LNCaP clone FGC (cell line): ENCODE measurements around the gene RASA3.
A peak's percentile ranks its signal among the peaks of the same experiment; 100 is the strongest.

Source experiments
- DNase-seq: peaks from one replicate; pipeline ENCODE4 v3.0.0-alpha.2; 2011; ENCODE audit warnings: low read depth
- H3K4me3 ChIP-seq: 2 replicates; pipeline ENCODE4 v1.5.1; 2011; ENCODE audit warnings: mild to moderate bottlenecking, low read depth, low read length, control low read depth
- TF ChIP-seq, protein P1 (sequence below): IDR thresholded peaks from 2 replicates; pipeline ENCODE4 v1.5.1; 2012; ENCODE audit warnings: mild to moderate bottlenecking; ENCODE audit not compliant: control insufficient read depth, insufficient read depth; ENCODE audit errors: extremely low read depth

The RASA3 gene

DNA sequence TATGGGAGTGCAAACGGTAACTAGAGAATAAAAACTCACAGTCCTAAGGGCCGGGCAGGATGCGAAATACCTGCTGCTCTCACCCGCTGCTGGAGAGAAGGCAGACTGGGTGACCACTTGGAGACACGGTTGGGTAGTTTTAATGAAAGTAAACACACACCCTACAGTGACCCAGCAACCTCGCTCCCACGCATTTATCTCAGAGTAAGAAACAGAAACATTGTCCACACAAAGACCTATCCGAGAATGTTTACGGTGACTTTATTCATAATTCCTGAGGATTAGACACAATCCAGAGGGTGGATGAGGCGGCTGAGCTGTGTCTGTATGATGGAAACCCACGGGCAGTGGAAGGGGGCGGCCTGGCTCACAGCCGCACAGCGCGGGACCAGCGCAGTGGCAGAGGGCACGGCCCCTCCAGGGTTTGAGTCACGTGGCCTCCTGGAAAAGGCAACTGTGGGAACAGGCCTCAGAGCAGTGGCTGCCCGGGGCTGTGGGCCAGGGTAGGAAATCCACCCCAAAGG, 85.0 kb downstream of the RASA3 start:
- DNase-seq = no peak
- no peak overlapping the region for H3K4me3 ChIP-seq
- TF ChIP-seq, protein P1, sequence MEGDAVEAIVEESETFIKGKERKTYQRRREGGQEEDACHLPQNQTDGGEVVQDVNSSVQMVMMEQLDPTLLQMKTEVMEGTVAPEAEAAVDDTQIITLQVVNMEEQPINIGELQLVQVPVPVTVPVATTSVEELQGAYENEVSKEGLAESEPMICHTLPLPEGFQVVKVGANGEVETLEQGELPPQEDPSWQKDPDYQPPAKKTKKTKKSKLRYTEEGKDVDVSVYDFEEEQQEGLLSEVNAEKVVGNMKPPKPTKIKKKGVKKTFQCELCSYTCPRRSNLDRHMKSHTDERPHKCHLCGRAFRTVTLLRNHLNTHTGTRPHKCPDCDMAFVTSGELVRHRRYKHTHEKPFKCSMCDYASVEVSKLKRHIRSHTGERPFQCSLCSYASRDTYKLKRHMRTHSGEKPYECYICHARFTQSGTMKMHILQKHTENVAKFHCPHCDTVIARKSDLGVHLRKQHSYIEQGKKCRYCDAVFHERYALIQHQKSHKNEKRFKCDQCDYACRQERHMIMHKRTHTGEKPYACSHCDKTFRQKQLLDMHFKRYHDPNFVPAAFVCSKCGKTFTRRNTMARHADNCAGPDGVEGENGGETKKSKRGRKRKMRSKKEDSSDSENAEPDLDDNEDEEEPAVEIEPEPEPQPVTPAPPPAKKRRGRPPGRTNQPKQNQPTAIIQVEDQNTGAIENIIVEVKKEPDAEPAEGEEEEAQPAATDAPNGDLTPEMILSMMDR = no peak

DNA sequence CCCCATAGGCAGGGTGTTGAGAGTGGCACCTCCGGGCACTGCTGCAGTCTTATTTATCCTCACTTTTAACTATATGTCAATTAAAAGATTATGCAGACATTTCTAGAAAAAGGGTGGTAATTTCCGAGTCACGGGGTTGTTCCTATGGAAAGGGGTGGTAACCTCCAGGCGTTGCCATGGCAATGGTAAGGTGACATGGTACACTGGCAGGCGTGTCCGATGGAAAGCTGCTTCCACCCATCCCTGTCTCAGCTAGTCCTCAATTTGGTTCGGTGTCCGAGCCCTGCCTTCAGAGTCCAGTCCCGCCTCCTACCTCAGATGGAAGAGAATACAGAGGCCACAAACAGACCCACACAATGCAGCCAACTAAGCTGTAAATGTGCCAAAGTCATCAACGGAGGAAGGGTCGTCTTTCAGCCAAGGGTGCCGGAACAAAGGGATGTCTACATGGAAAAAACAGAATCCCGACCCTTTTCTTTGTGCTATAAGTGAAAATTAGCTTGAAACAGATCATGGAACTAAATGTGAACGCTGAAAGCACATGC, 85.9 kb downstream of the RASA3 start:
- H3K4me3 ChIP-seq = no peak overlapping the region
- DNase-seq = no peak
- TF ChIP-seq, protein P1 = no peak

DNA sequence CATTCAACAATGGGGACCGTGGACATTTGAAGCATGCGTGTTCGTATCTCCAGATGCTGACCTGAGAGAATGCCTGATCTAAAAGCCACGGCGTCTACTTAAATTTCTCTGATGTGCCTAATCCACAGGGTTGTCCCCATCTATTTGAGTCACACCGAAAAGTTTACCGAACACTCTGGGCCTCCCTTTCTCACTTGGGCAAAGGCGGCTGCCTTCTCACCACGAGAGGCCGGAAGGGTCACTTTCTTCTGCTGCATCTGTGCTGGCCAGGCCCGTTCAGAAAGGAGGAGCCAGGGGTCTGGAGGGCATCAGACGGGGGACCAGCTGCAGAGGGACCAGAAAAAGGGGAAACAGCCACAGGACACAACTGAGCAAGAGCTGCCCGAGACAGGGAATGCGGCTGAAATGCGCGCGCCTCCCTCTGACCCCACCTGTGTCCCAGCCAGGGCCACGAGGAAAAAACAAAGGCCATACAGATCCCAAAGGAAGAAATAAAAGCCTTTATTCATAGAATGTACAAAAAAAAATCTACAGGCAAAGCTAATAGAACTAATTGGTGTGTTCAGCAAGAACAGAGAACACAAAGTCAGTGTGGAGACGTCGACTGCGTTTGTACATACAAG, 87.2 kb downstream of the RASA3 start:
- no peak overlapping the region for H3K4me3 ChIP-seq
- TF ChIP-seq, protein P1 = no peak
- DNase-seq = no peak

DNA sequence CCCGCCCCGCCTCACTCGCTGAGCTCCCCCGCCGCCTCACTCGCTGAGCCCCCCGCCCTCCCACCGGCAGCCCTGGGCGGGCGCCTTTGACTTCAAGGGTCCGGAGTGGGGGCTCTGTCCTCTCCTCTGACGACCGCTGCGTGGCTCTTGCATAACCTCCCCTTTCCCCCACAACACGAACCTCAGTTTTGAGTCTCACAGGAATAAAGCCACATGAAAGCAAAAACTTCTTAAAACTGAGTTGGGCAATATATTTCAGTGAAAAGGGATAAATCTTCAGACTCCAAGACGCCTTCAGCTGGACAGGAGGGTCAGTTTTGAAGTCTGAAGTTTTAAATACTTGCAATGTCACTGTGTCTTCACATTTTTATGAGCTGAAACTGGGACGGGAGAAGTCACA, 87.9 kb downstream of the RASA3 start:
- H3K4me3 ChIP-seq = no peak overlapping the region
- TF ChIP-seq, protein P1 = no peak
- no peak for DNase-seq

DNA sequence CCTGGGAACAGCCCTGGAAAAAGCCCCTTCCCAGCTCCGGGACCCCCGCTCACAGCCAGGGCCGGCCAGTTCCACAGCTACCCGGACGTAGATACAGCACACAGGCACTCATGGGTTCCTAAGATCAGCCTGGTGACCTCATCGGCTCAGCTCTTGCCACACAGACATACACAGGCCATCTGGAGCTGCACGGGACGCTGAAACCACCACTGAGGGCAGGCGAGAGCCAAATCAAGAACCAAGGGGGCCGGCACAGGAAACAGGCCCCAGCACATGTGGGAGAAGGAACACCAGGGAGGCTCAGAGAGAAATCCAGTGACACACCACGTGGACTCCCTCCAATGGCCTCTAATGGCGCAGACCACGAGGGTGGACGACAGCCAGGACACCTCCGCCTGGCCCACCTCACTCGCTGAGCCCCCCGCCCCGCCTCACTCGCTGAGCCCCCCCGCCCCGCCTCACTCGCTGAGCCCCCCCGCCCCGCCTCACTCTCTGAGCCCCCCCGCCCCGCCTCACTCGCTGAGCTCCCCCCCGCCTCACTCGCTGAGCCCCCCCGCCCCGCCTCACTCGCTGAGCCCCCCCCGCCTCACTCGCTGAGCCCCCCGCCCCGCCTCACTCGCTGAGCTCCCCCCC, 88.9 kb downstream of the RASA3 start:
- DNase-seq = peak; percentile 69
- H3K4me3 ChIP-seq = no peak overlapping the region
- TF ChIP-seq, protein P1 = peak; percentile 36; the same call in 1 of the 2 replicates

DNA sequence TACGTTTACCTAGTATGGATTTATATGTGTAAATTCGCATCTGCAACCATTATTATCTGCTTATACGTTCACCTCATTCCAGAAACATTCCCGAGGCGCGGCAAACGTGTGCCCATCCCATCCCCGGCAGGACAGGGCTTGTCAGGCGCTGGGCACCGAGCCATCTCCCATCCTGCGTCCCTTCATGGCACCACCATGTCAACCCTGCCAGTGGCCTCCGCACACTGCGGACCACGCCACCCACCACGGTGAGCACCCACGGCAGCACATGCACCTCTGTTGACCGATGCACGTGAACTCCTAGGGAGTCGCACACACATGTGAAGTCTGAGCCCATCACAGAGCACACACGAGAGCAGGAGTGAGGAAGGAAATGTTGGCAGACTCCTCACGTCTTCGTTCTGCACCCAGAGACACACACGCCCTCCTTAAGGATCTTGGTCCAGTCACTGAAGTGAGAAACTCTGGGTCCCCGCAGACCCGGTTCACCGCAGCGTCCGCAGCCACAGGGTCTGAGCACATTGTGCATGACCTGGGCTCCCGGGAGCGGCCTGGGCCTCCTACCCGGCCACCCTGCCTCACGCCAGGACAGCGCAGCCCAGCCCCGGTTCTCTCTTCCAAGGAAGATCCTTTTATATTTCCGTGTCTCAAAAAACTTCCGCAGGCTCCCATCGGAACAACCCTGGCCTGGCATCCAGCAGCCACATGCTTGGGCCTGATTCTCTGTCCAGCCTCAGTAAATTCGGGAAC, 90.2 kb downstream of the RASA3 start:
- TF ChIP-seq, protein P1 = no peak
- H3K4me3 ChIP-seq = no peak overlapping the region
- DNase-seq = no peak
